ENCODE measurements around the gene MPG.

DNA sequence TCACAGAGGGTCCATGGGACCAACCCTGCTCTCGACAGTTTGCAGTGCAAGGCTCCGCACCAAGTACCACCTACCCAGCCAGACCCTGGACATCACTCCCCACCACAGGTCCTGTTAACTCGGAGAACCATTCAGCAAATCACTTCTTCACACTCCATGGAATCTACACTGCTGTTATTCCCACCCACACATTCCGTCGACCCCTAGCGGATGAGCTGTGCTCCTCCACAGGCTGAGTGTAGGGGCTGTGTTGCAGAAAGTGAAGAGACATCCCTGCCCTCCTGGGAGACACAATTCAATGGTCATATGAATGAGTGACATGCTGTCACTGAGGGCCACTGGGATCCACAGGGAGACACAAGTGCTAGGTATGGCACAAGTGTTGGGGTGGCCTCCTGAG is 27.5 kb downstream of the MPG start:
- TF ChIP-seq, protein P1, sequence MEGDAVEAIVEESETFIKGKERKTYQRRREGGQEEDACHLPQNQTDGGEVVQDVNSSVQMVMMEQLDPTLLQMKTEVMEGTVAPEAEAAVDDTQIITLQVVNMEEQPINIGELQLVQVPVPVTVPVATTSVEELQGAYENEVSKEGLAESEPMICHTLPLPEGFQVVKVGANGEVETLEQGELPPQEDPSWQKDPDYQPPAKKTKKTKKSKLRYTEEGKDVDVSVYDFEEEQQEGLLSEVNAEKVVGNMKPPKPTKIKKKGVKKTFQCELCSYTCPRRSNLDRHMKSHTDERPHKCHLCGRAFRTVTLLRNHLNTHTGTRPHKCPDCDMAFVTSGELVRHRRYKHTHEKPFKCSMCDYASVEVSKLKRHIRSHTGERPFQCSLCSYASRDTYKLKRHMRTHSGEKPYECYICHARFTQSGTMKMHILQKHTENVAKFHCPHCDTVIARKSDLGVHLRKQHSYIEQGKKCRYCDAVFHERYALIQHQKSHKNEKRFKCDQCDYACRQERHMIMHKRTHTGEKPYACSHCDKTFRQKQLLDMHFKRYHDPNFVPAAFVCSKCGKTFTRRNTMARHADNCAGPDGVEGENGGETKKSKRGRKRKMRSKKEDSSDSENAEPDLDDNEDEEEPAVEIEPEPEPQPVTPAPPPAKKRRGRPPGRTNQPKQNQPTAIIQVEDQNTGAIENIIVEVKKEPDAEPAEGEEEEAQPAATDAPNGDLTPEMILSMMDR (IDR thresholded peaks at IDR 0.05): no peak
- TF ChIP-seq EP300 (IDR thresholded peaks at IDR 0.05): no peak

Measured in esophagus muscularis mucosa (tissue), 3 donors.